DND-41 (cell line): ENCODE data around the gene TPO.
"Not testable (repeated sequence)": the region's sequence is repeated elsewhere in the genome, so short reads cannot be mapped to it uniquely, and the experiment has no call there.

Source experiments
- ATAC-seq: fragments of 200-7000 bp; cut with Tn5 transposase; 3 replicates; pipeline ENCODE4 v1.9.1; 2021; ENCODE audit warnings: low read depth; ENCODE audit not compliant: insufficient read depth
- DNase-seq: peaks from one replicate; pipeline ENCODE4 v3.0.0-alpha.2; 2020
- H2AFZ ChIP-seq: 2 replicates; pipeline ENCODE4 v1.6.0; 2012; ENCODE audit warnings: low read depth, low read length
- H3K27ac ChIP-seq: 2 replicates; pipeline ENCODE4 v1.5.1; 2012; ENCODE audit warnings: low read length, inconsistent platforms
- H3K27me3 ChIP-seq: fragments of 200-600 bp; sonication (generic); 2 replicates; pipeline ENCODE4 v1.6.0; 2012; ENCODE audit warnings: low read length, mild to moderate bottlenecking, inconsistent platforms; ENCODE audit not compliant: insufficient read depth, poor library complexity
- H3K36me3 ChIP-seq: 2 replicates; pipeline ENCODE4 v1.5.1; 2012; ENCODE audit warnings: low read length, inconsistent platforms; ENCODE audit not compliant: insufficient read depth
- H3K4me1 ChIP-seq: 2 replicates; pipeline ENCODE4 v1.5.1; 2012; ENCODE audit warnings: mild to moderate bottlenecking, low read length; ENCODE audit not compliant: insufficient read depth
- H3K4me2 ChIP-seq: 2 replicates; pipeline ENCODE4 v1.6.0; 2012; ENCODE audit warnings: mild to moderate bottlenecking, moderate library complexity, low read length, inconsistent platforms; ENCODE audit not compliant: insufficient read depth
- H3K4me3 ChIP-seq, 2 experiments: fragments of 200-600 bp in 1 of 2; shearing (Covaris generic) in 1 of 2; 2 replicates each; pipeline ENCODE4 v1.5.1; 2012 to 2016; ENCODE audit warnings: inconsistent platforms in 2 of 2, low read length in 2 of 2, mild to moderate bottlenecking in 2 of 2, low read depth in 1 of 2, moderate library complexity in 1 of 2
- H3K79me2 ChIP-seq: 2 replicates; pipeline ENCODE4 v1.6.0; 2012; ENCODE audit warnings: low read length, inconsistent platforms; ENCODE audit not compliant: insufficient read depth
- H3K9ac ChIP-seq: 2 replicates; pipeline ENCODE4 v1.6.0; 2012; ENCODE audit warnings: low read depth, mild to moderate bottlenecking, inconsistent platforms, low read length, moderate library complexity
- H3K9me3 ChIP-seq: 2 replicates; pipeline ENCODE4 v1.5.1; 2012; ENCODE audit warnings: low read length, moderate library complexity, mild to moderate bottlenecking, inconsistent platforms; ENCODE audit not compliant: insufficient read depth, severe bottlenecking
- H4K20me1 ChIP-seq: 2 replicates; pipeline ENCODE4 v1.6.0; 2012; ENCODE audit warnings: low read length; ENCODE audit not compliant: insufficient read depth
- CTCF ChIP-seq: IDR thresholded peaks from 2 replicates; pipeline ENCODE4 v1.5.1; 2012; ENCODE audit warnings: borderline replicate concordance, low read length, moderate library complexity, mild to moderate bottlenecking; ENCODE audit not compliant: poor library complexity, severe bottlenecking; ENCODE audit errors: extremely low read depth
- EZH2 ChIP-seq: IDR thresholded peaks from 3 replicates; pipeline ENCODE4 v1.6.1; 2012; ENCODE audit warnings: borderline replicate concordance, low read depth, mild to moderate bottlenecking, moderate library complexity, low read length, inconsistent platforms; ENCODE audit not compliant: severe bottlenecking

The TPO gene

GRCh38 chr2:1378456-1379150 lies 34.7 kb upstream of the TPO start:
- Histone ChIP-seq H4K20me1 (no peaks in the 10 kb centered on the region; the same call in 1 of the 2 replicates), H3K4me1 (0 out of 2 replicates have a peak, but pooled peaks cover 5% of the 10 kb centered on the region), H3K79me2 (no peaks in the 10 kb centered on the region), H3K27me3 (no peaks in the 10 kb centered on the region), H3K9ac (no peak overlapping the region), H3K36me3 (no peaks in the 10 kb centered on the region), H3K4me3 (no peak overlapping the region), H3K27ac (no peak overlapping the region), H2AFZ (no peak overlapping the region), H3K9me3 (no peaks in the 10 kb centered on the region), H3K4me2 (no peak overlapping the region)
- TF ChIP-seq EZH2, result no peak
- no peak for TF ChIP-seq CTCF
- ATAC-seq (no peak), DNase-seq (no peak)

- Histone ChIP-seq H4K20me1 (no peaks in the 10 kb centered on the region; the same call in 1 of the 2 replicates), H3K9me3 (no peaks in the 10 kb centered on the region), H3K27ac (no peak overlapping the region), H3K4me3 (no peak overlapping the region), H3K79me2 (no peaks in the 10 kb centered on the region), H2AFZ (no peak overlapping the region), H3K36me3 (no peaks in the 10 kb centered on the region), H3K4me2 (no peak overlapping the region), H3K27me3 (no peaks in the 10 kb centered on the region), H3K9ac (no peak overlapping the region), H3K4me1 (0 out of 2 replicates have a peak, but pooled peaks cover 5% of the 10 kb centered on the region)
- ATAC-seq (no peak), DNase-seq (no peak)
- TF ChIP-seq CTCF (no peak), EZH2 (no peak)
Measured at GRCh38 chr2:1381644-1382043, 31.6 kb upstream of the TPO start.

GRCh38 chr2:1387954-1388725 lies 25.1 kb upstream of the TPO start:
- H3K27me3 ChIP-seq, H4K20me1 ChIP-seq, H3K4me3 ChIP-seq, H3K9me3 ChIP-seq, H2AFZ ChIP-seq, ATAC-seq, H3K4me2 ChIP-seq, H3K36me3 ChIP-seq, H3K4me1 ChIP-seq, H3K27ac ChIP-seq, H3K79me2 ChIP-seq, H3K9ac ChIP-seq: not testable (repeated sequence)
- peak; percentile 14 for DNase-seq

- not testable (repeated sequence) for H3K27me3 ChIP-seq, H3K36me3 ChIP-seq, H3K4me3 ChIP-seq, H3K4me1 ChIP-seq, H4K20me1 ChIP-seq, H3K9ac ChIP-seq, H3K79me2 ChIP-seq, DNase-seq, H3K9me3 ChIP-seq, H2AFZ ChIP-seq, ATAC-seq, H3K27ac ChIP-seq, H3K4me2 ChIP-seq
Measured at GRCh38 chr2:1390118-1390517, 23.1 kb upstream of the TPO start.
